Immature natural killer cell (primary cell): ENCODE data around the gene ZCWPW1. TPM values are rescaled to one million over a fixed set of nuclear protein-coding genes. Genes with fewer than 3 reads are reported as not detected.
"Not testable (repeated sequence)": the region's sequence is repeated elsewhere in the genome, so short reads cannot be mapped to it uniquely, and the experiment has no call there.

Experiments
- DNase-seq, 3 donors: peaks; one replicate each; pipeline ENCODE4 v3.0.0; 2022; ENCODE audit warnings: mixed read lengths in 1 of 3
- H3K27ac Mint-ChIP-seq, 6 donors: one replicate each; pipeline ENCODE4 v1.8.0; 2020; ENCODE audit warnings: mixed read lengths in 6 of 6, mild to moderate bottlenecking in 5 of 6, inconsistent platforms in 4 of 6, moderate library complexity in 3 of 6
- H3K27me3 Mint-ChIP-seq, 3 donors: one replicate each; pipeline ENCODE4 v1.8.0; 2020 to 2021; ENCODE audit warnings: low read depth in 3 of 3, mild to moderate bottlenecking in 3 of 3, mixed read lengths in 3 of 3, moderate library complexity in 3 of 3, inconsistent platforms in 1 of 3
- H3K36me3 Mint-ChIP-seq, 3 donors: one replicate each; pipeline ENCODE4 v1.8.0; 2020; ENCODE audit warnings: mixed read lengths in 3 of 3, inconsistent platforms in 2 of 3, mild to moderate bottlenecking in 2 of 3
- H3K4me1 Mint-ChIP-seq, 2 donors: one replicate each; pipeline ENCODE4 v1.8.0; 2020; ENCODE audit warnings: inconsistent platforms in 2 of 2, mild to moderate bottlenecking in 2 of 2, mixed read lengths in 2 of 2, moderate library complexity in 1 of 2
- H3K4me3 Mint-ChIP-seq, 5 donors: one replicate each; pipeline ENCODE4 v1.8.0; 2020; ENCODE audit warnings: mild to moderate bottlenecking in 5 of 5, mixed read lengths in 5 of 5, inconsistent platforms in 3 of 5, moderate library complexity in 3 of 5
- H3K9me3 Mint-ChIP-seq, 6 donors: one replicate each; pipeline ENCODE4 v1.8.0; 2020; ENCODE audit warnings: mild to moderate bottlenecking in 6 of 6, mixed read lengths in 6 of 6, inconsistent platforms in 4 of 6, moderate library complexity in 3 of 6
- polyA plus RNA-seq, 3 donors: library from polyadenylated mRNA; unstranded; fragments of 300-500 nt; fragmentation: Illumina TruSeq; gene quantifications; one replicate each; pipeline ENCODE4 v1.2.3, GENCODE V29; 2021

The ZCWPW1 gene
- polyA plus RNA-seq, 3 donors from 2014 or later, result 4.1 to 5.9 (median 5.7) TPM

DNA sequence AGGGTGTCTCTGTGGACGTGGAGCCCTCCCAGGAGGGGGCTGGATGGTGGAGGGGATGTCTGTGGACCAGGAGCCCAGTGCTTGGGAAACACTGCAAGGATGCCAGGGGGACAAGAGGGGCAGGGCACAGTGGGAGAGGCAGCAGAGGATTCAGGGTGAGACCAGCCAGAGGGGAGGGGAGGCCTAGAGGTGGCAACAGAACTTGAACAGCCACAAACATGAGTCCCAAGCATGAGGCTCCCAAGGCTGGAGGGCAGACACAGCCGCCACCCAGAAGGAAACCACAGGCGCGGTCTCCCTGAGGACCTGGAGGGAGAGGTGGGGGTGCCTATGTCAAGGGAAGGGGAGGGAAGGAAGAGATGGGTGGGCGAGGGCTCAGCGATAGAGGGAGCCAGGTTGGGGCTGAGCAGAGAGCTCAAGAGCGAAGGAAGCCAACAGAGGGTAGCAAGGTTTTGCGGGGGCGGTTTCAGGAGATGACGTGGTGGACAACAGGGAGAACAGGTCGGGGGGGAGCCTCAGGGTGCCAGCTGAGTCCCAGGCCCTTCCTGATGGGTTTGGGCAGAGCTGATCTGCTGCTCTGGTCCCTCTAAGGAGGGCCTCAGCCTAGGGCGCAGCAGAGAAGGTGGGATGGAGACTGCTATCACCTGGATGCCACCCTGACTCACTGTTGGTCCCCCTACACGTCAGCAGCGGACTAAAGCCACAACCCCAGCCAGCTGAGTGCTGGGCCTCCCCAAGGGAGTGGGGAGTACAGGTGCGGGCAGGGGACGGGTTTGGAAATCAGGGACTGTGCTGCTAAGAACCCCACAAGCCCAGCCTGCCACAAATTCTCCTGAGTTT is 61.9 kb downstream of the ZCWPW1 start:
- Mint-ChIP-seq H3K27ac (peak overlapping the region; percentile 85 to 99 (median 93)), H3K4me3 (peak overlapping the region; percentile 33 to 70 (median 66)), H3K9me3 (no peaks in the 10 kb centered on the region), H3K4me1 (peaks cover 75 to 77% of the 10 kb centered on the region in 2 donors), H3K36me3 (peaks cover 4 to 22% (median 13%) of the 10 kb centered on the region in 3 donors), H3K27me3 (peaks cover 4 to 15% (median 15%) of the 10 kb centered on the region in 3 donors)
- DNase-seq, result no peak

- H3K27me3 Mint-ChIP-seq, result peaks cover 4 to 15% (median 14%) of the 10 kb centered on the region in 3 donors
- peaks cover 70 to 72% of the 10 kb centered on the region in 2 donors for H3K4me1 Mint-ChIP-seq
- peak overlapping the region; percentile 85 to 99 (median 93) for H3K27ac Mint-ChIP-seq
These were observed 62.5 kb downstream of the ZCWPW1 start for GRCh38 chr7:100365998-100366367.

GRCh38 chr7:100364480-100364879 is 64.0 kb downstream of the ZCWPW1 start:
- H3K36me3 Mint-ChIP-seq, result peaks cover 15 to 37% (median 23%) of the 10 kb centered on the region in 3 donors
- H3K27me3 Mint-ChIP-seq, result peaks cover 4 to 14% (median 13%) of the 10 kb centered on the region in 3 donors
- DNase-seq, result no peak
- H3K27ac Mint-ChIP-seq, result peak overlapping the region; percentile 67 to 99 (median 86)
- no peaks in the 10 kb centered on the region for H3K9me3 Mint-ChIP-seq
- peaks cover 61 to 71% of the 10 kb centered on the region in 2 donors for H3K4me1 Mint-ChIP-seq
- H3K4me3 Mint-ChIP-seq, result peak overlapping the region in 1 of 5 donors; percentile 36

More at GRCh38 chr7:100365998-100366367, 62.5 kb downstream of the ZCWPW1 start:
- DNase-seq, H3K9me3 Mint-ChIP-seq: not testable (repeated sequence)
- Mint-ChIP-seq H3K36me3 (peaks cover 5 to 26% (median 13%) of the 10 kb centered on the region in 3 donors), H3K4me3 (peak overlapping the region; percentile 33 to 70 (median 66))

DNA sequence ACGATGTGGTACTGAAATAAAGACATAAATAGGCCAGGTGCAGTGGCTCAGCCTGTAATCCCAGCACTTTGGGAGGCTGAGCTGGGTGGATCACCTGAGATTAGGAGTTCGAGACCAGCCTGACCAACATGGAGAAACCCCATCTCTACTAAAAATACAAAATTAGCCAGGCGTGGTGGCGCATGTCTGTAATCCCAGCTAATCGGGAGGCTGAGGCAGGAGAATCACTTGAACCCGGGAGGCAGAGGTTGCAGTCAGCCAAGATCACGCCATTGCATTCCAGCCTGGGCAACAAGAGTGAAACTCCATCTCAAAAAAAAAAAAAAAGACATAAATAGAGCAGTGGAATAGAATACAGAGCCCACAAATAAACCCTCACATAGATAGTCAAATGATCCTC is 64.7 kb downstream of the ZCWPW1 start:
- H3K27ac Mint-ChIP-seq, result peak overlapping the region in 5 of 6 donors; percentile 67 to 99 (median 85)
- H3K9me3 Mint-ChIP-seq, DNase-seq, H3K4me3 Mint-ChIP-seq: not testable (repeated sequence)
- H3K4me1 Mint-ChIP-seq, result peaks cover 56 to 65% of the 10 kb centered on the region in 2 donors
- H3K27me3 Mint-ChIP-seq, result peaks cover 4 to 10% (median 9%) of the 10 kb centered on the region in 3 donors
- peaks cover 15 to 42% (median 23%) of the 10 kb centered on the region in 3 donors for H3K36me3 Mint-ChIP-seq

DNA sequence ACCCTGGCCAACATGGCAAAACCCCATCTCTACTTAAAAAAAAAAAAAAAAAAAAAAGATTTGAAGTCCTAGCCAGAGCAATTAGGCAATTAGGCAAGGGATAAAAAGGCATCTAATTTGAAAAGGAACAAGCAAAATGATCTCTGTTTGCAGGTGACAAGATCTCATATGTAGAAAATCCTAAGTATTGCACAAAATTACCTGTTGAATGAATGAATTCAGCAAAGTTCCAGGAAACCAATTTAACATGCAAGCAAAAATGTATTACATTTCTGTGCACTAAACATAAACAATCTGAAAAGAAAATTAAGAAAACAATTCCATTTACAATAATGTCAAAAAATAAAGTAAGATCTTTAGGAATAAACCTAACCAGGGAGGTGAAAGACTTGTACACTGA is 65.4 kb downstream of the ZCWPW1 start:
- peaks cover 15 to 42% (median 23%) of the 10 kb centered on the region in 3 donors for H3K36me3 Mint-ChIP-seq
- peaks cover 49 to 58% of the 10 kb centered on the region in 2 donors for H3K4me1 Mint-ChIP-seq

DNA sequence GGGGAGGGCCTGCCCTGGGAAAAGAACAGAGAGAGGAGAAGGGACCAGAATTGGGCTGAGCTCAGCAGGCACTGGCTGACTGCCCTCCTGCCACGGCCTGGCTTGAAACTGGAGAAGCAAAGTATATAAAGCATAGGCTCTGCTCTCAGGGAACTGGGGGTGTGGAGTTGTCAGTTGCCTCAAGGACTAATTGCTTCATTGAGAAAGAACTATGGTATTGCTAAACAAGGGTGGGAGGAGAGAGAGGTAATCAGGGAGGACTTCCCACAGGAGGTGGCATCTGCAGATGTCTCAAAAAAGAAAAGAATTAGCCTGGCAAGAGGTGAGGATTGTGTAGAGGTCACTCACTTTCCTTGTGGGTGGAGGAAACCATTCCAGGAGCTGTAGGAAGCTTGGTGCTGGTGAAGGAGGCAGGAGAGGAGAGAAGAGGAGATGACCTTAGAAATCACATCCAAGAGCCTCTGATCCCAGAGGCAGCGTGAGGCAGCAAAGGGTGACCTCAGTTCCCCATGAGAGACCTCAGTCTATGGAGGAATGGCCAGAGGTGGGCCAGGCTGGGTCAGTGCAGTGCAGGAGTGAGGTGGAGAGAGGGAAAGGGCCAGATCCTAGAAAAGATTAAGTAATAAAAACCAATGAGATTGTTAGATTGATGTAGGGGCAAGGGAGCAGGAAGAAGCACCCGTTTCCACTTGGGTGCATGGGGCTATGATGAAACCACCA is 68.2 kb downstream of the ZCWPW1 start:
- H3K36me3 Mint-ChIP-seq, result peaks cover 15 to 43% (median 23%) of the 10 kb centered on the region in 3 donors
- H3K4me1 Mint-ChIP-seq, result peaks cover 29 to 39% of the 10 kb centered on the region in 2 donors
- peaks cover 0 to 3% (median 0%) of the 10 kb centered on the region in 3 donors for H3K27me3 Mint-ChIP-seq
- H3K27ac Mint-ChIP-seq, result peak overlapping the region; percentile 69 to 83 (median 74)
- no peak for DNase-seq
- H3K4me3 Mint-ChIP-seq, result no peak overlapping the region
- no peaks in the 10 kb centered on the region for H3K9me3 Mint-ChIP-seq

More for the DNA sequence above, 65.4 kb downstream of the ZCWPW1 start:
- no peak for DNase-seq
- H3K27me3 Mint-ChIP-seq, result peaks cover 4 to 10% (median 8%) of the 10 kb centered on the region in 3 donors
- H3K9me3 Mint-ChIP-seq, result no peaks in the 10 kb centered on the region
- no peak overlapping the region for H3K4me3 Mint-ChIP-seq
- peak overlapping the region; percentile 64 to 99 (median 82) for H3K27ac Mint-ChIP-seq

DNA sequence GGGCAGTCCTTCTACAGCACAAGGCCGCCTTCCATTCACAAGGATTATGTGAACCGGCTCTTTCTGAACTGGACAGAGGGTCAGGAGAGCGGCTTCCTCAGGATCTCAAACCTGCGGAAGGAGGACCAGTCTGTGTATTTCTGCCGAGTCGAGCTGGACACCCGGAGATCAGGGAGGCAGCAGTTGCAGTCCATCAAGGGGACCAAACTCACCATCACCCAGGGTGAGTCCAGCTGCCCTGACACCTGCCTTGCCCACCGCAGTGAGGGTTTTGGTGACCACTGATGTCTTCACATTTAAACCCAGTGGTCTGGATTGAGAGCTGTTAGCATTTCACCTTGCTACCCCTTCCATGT is 69.7 kb downstream of the ZCWPW1 start:
- Mint-ChIP-seq H3K4me1 (peaks cover 25 to 39% of the 10 kb centered on the region in 2 donors), H3K27ac (peak overlapping the region; percentile 27 to 70 (median 48)), H3K36me3 (peaks cover 20 to 41% (median 22%) of the 10 kb centered on the region in 3 donors), H3K27me3 (peaks cover 0 to 2% (median 0%) of the 10 kb centered on the region in 3 donors), H3K4me3 (no peak overlapping the region), H3K9me3 (no peaks in the 10 kb centered on the region)
- no peak for DNase-seq

GRCh38 chr7:100358027-100358856 is 70.3 kb downstream of the ZCWPW1 start, which contains the start of gene PILRB:
Gene PILRB (plus strand): TSS chr7:100358117. CDS start chr7:100358303, 186 bp downstream.
- H3K27me3 Mint-ChIP-seq, result peaks cover 0 to 4% (median 4%) of the 10 kb centered on the region in 3 donors
- no peak within 1 kb of the TSS for H3K4me3 Mint-ChIP-seq
- peak within 1 kb of the TSS; percentile 57 to 78 (median 66) for H3K27ac Mint-ChIP-seq
- H3K4me1 Mint-ChIP-seq, result peaks cover 30 to 41% of the 10 kb centered on the region in 2 donors
- peaks cover 19 to 41% (median 20%) of the 10 kb centered on the region in 3 donors for H3K36me3 Mint-ChIP-seq
- no peaks in the 10 kb centered on the region for H3K9me3 Mint-ChIP-seq
- DNase-seq, result no peak

DNA sequence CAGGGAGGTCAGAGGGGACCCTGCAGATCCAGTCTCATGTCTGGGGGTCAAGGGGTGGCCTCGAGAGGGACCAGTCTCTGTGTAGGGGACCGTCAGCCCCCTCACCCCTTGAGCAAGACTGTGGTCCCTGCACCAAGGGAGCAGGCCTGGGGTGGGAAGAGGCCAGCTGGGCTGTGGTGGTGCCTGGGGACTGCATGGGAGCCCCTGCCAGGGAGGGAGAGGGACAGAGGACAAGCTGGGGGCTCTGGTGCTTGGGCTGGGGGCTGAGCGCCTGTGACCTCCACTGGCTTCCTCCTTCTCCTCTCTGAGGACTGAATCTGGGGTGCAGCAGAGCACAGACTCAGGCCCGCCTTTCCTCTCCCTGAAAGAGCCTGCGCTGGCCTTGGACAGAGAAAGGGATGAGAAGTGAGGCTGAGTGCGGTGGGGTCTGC is 71.4 kb downstream of the ZCWPW1 start:
- Mint-ChIP-seq H3K4me3 (no peak overlapping the region), H3K27me3 (peaks cover 0 to 5% (median 4%) of the 10 kb centered on the region in 3 donors), H3K36me3 (peaks cover 15 to 36% (median 20%) of the 10 kb centered on the region in 3 donors), H3K27ac (peak overlapping the region in 4 of 6 donors; percentile 57 to 78 (median 68)), H3K4me1 (peaks cover 33 to 43% of the 10 kb centered on the region in 2 donors), H3K9me3 (no peaks in the 10 kb centered on the region)
- no peak for DNase-seq

GRCh38 chr7:100356416-100357068 is 72.0 kb downstream of the ZCWPW1 start:
- H3K27ac Mint-ChIP-seq, result peak overlapping the region in 4 of 6 donors; percentile 45 to 90 (median 58)
- H3K27me3 Mint-ChIP-seq, result peaks cover 0 to 5% (median 3%) of the 10 kb centered on the region in 3 donors
- peaks cover 14 to 30% (median 15%) of the 10 kb centered on the region in 3 donors for H3K36me3 Mint-ChIP-seq
- no peaks in the 10 kb centered on the region for H3K9me3 Mint-ChIP-seq
- peaks cover 36 to 49% of the 10 kb centered on the region in 2 donors for H3K4me1 Mint-ChIP-seq
- DNase-seq, result no peak
- no peak overlapping the region for H3K4me3 Mint-ChIP-seq

GRCh38 chr7:100353685-100354330 is 74.7 kb downstream of the ZCWPW1 start:
- H3K36me3 Mint-ChIP-seq, result peaks cover 4 to 20% (median 5%) of the 10 kb centered on the region in 3 donors
- H3K27me3 Mint-ChIP-seq, result peaks cover 0 to 8% (median 4%) of the 10 kb centered on the region in 3 donors
- peak overlapping the region; percentile 86 to 90 (median 89) for H3K4me3 Mint-ChIP-seq
- peak overlapping the region; percentile 90 to 95 (median 94) for H3K27ac Mint-ChIP-seq
- peak; percentile 54 to 64 (median 57) for DNase-seq
- no peaks in the 10 kb centered on the region for H3K9me3 Mint-ChIP-seq
- peaks cover 47 to 64% of the 10 kb centered on the region in 2 donors for H3K4me1 Mint-ChIP-seq
